HG03175 (cell line): ENCODE data around the gene ZNF532.
"Not testable (repeated sequence)": the region's sequence is repeated elsewhere in the genome, so short reads cannot be mapped to it uniquely, and the experiment has no call there.

Source experiments
- ATAC-seq: cut with Tn5 transposase; IDR thresholded peaks from one replicate; pipeline ENCODE4 v1.9.1; 2021; ENCODE audit warnings: mild to moderate bottlenecking, moderate library complexity; ENCODE audit not compliant: unreplicated experiment

Gene ZNF532

GRCh38 chr18:58998401-58999203, 133.9 kb downstream of the ZNF532 start:
- peak; percentile 89 for ATAC-seq

- no peak for ATAC-seq
Measured at GRCh38 chr18:59001166-59001565, 136.5 kb downstream of the ZNF532 start.

GRCh38 chr18:59001721-59002120, 137.0 kb downstream of the ZNF532 start:
- ATAC-seq: no peak

GRCh38 chr18:59002974-59003594, 138.4 kb downstream of the ZNF532 start:
- no peak for ATAC-seq

- ATAC-seq: no peak
Measured at GRCh38 chr18:59005262-59005661, 140.6 kb downstream of the ZNF532 start.

- ATAC-seq: no peak
Measured at GRCh38 chr18:59006461-59007067, 141.9 kb downstream of the ZNF532 start.

- ATAC-seq: no peak
Measured at GRCh38 chr18:59008302-59008974, 143.8 kb downstream of the ZNF532 start.

- no peak for ATAC-seq
Measured at GRCh38 chr18:59009846-59010245, 145.2 kb downstream of the ZNF532 start.

GRCh38 chr18:59011289-59011688, 146.6 kb downstream of the ZNF532 start:
- no peak for ATAC-seq

GRCh38 chr18:59011786-59012185, 147.1 kb downstream of the ZNF532 start:
- no peak for ATAC-seq

GRCh38 chr18:59012815-59013705, 148.4 kb downstream of the ZNF532 start:
- ATAC-seq: no peak

- ATAC-seq: no peak
Measured at GRCh38 chr18:59013744-59014143, 149.1 kb downstream of the ZNF532 start.

- no peak for ATAC-seq
Measured at GRCh38 chr18:59015531-59016152, 151.0 kb downstream of the ZNF532 start.

- ATAC-seq: no peak
Measured at GRCh38 chr18:59021500-59021899, 156.8 kb downstream of the ZNF532 start.

GRCh38 chr18:59022167-59022945, 157.7 kb downstream of the ZNF532 start:
- ATAC-seq: no peak

- ATAC-seq: no peak
Measured at GRCh38 chr18:59024829-59025228, 160.2 kb downstream of the ZNF532 start.

GRCh38 chr18:59025532-59025931, 160.9 kb downstream of the ZNF532 start:
- not testable (repeated sequence) for ATAC-seq

- ATAC-seq: no peak
Measured at GRCh38 chr18:59026364-59026763, 161.7 kb downstream of the ZNF532 start.

- ATAC-seq: no peak
Measured at GRCh38 chr18:59026831-59027410, 162.2 kb downstream of the ZNF532 start.
